Stomach (tissue), 9 donors: Measurements from ENCODE around the gene SYT14. TPM values are rescaled to one million over a fixed set of nuclear protein-coding genes. Genes with fewer than 3 reads are reported as not detected.
"Not testable (repeated sequence)": the region's sequence is repeated elsewhere in the genome, so short reads cannot be mapped to it uniquely, and the experiment has no call there.

Experiments used
- DNase-seq, 2 donors: peaks; one replicate each; pipeline versions ENCODE4 v3.0.0 to v3.0.0-alpha.2; 2013 to 2019
- H3K27ac ChIP-seq, 5 donors: fragments of 200-600 bp in 4 of 5; sonication (generic) in 4 of 5; one replicate each; pipeline ENCODE4 v1.5.1; 2013 to 2019; ENCODE audit warnings: mild to moderate bottlenecking in 1 of 5, moderate library complexity in 1 of 5
- H3K27me3 ChIP-seq, 3 donors: fragments of 200-600 bp; sonication (generic); one replicate each; pipeline ENCODE4 v1.5.1; 2017 to 2019; ENCODE audit warnings: mixed run types in 1 of 3
- H3K36me3 ChIP-seq, 4 donors: fragments of 200-600 bp; sonication (generic); 1 replicate in 3 of 4; 2 replicates in 1 of 4; pipeline ENCODE4 v1.5.1; 2016 to 2019
- H3K4me1 ChIP-seq, 4 donors: fragments of 200-600 bp; sonication (generic); one replicate each; pipeline ENCODE4 v1.5.1; 2016 to 2019
- H3K4me3 ChIP-seq, 4 donors: fragments of 200-600 bp; sonication (generic) in 3 of 4; one replicate each; pipeline ENCODE4 v1.5.1; 2016 to 2019; ENCODE audit warnings: mild to moderate bottlenecking in 1 of 4
- H3K9me3 ChIP-seq, 4 donors: fragments of 200-600 bp; sonication (generic); one replicate each; pipeline ENCODE4 v1.5.1; 2016 to 2019
- CTCF ChIP-seq, 7 experiments: fragments of 450-650 bp in 4 of 7; fragments of 200-600 bp in 3 of 7; sonication (generic) in 3 of 7; IDR thresholded peaks; one replicate each; pipeline ENCODE4 v1.5.1; 2016 to 2019; ENCODE audit warnings: antibody characterized with exemption in 7 of 7, control low read depth in 2 of 7, mild to moderate bottlenecking in 1 of 7
- EP300 ChIP-seq: sonication (generic); formaldehyde crosslinking; IDR thresholded peaks from one replicate; pipeline ENCODE4 v1.6.1; 2017; ENCODE audit warnings: antibody characterized with exemption
- POLR2A ChIP-seq, 4 donors: fragments of 450-650 bp; IDR thresholded peaks; one replicate each; pipeline ENCODE4 v1.6.1; 2016; ENCODE audit warnings: antibody characterized with exemption in 4 of 4, control low read depth in 2 of 4, mild to moderate bottlenecking in 1 of 4, moderate library complexity in 1 of 4
- POLR2AphosphoS5 ChIP-seq, 3 donors: sonication (generic); formaldehyde crosslinking; IDR thresholded peaks; one replicate each; pipeline ENCODE4 v1.6.1; 2016; ENCODE audit warnings: antibody characterized with exemption in 3 of 3
- whole genome bisulfite sequencing, 5 donors: extraction: QIAGEN DNeasy Blood & Tissue Kit in 3 of 5; methylation state at CpG; one replicate each; pipeline versions ENCODE4 v1.1.5 to v1.1.7; 2013 to 2018; 5-methylcytosine and 5-hydroxymethylcytosine counted together
- intact Hi-C: fragments of 100-400 bp; cut with DNase I; formaldehyde crosslinking; loops from one replicate; pipeline ENCODE4 v1.15.1; 2023; ENCODE audit warnings: low total_unique reads
- polyA plus RNA-seq, 3 donors: library from polyadenylated mRNA; stranded (reverse); fragments of 200-250 nt; gene quantifications; one replicate each; pipeline ENCODE4 v1.2.3, GENCODE V29; 2013
- total RNA-seq, 5 donors: library from RNA; depleted of rRNA; stranded (reverse); fragments of >200 nt; gene quantifications; one replicate each; pipeline versions ENCODE4 v1.1.0 to v1.2.3, GENCODE V29; 2014 to 2016
- donor health status: healthy with polysubstance abuse.
- donor health status: Bipolar disorder and iron deficiency.
- donor health status: healthy.

The SYT14 gene
- total and polyA plus RNA-seq, 8 donors = 0.03 to 1.1 (median 0.10) TPM; not detected in 4

GRCh38 chr1:210031473-210031872 is 93.5 kb downstream of the SYT14 start:
- no peak overlapping the region for H3K4me3 ChIP-seq
- no peak overlapping the region for H3K27ac ChIP-seq
- no peaks in the 10 kb centered on the region for H3K36me3 ChIP-seq
- peaks cover 0 to 5% (median 2%) of the 10 kb centered on the region in 4 donors for H3K9me3 ChIP-seq
- no peaks in the 10 kb centered on the region for H3K27me3 ChIP-seq
- WGBS, 5 donors = 52 to 69% (median 61%) methylated on average over 1 of the region's 1 CpG
- H3K4me1 ChIP-seq = no peaks in the 10 kb centered on the region
- TF ChIP-seq EP300 = no peak
- TF ChIP-seq POLR2A (IDR thresholded peaks at IDR 0.05) = no peak
- no peak for TF ChIP-seq POLR2AphosphoS5 (IDR thresholded peaks at IDR 0.05)
- intact Hi-C loops = no loop called here
- DNase-seq = no peak

- DNase-seq = no peak
- Histone ChIP-seq H3K9me3 (peaks cover 0 to 12% (median 5%) of the 10 kb centered on the region in 4 donors), H3K4me1 (no peaks in the 10 kb centered on the region), H3K36me3 (no peaks in the 10 kb centered on the region), H3K27me3 (no peaks in the 10 kb centered on the region), H3K4me3 (no peak overlapping the region), H3K27ac (no peak overlapping the region)
- no peak for TF ChIP-seq POLR2A (IDR thresholded peaks at IDR 0.05)
- no peak for TF ChIP-seq POLR2AphosphoS5 (IDR thresholded peaks at IDR 0.05)
- TF ChIP-seq CTCF (IDR thresholded peaks at IDR 0.05) = no peak
- no peak for TF ChIP-seq EP300
- intact Hi-C loops = no loop called here
Observed at GRCh38 chr1:210043058-210043457, 105.0 kb downstream of the SYT14 start.

GRCh38 chr1:210049616-210050015 is 111.6 kb downstream of the SYT14 start:
- H3K27ac ChIP-seq = no peak overlapping the region
- no peaks in the 10 kb centered on the region for H3K4me1 ChIP-seq
- no peaks in the 10 kb centered on the region for H3K36me3 ChIP-seq
- H3K27me3 ChIP-seq = no peaks in the 10 kb centered on the region
- peaks cover 0 to 8% (median 0%) of the 10 kb centered on the region in 4 donors for H3K9me3 ChIP-seq
- H3K4me3 ChIP-seq = no peak overlapping the region
- DNase-seq = no peak
- WGBS, 5 donors = 67 to 82% (median 77%) methylated on average over 7 of the region's 7 CpGs
- intact Hi-C loops = no loop called here
- TF ChIP-seq CTCF (IDR thresholded peaks at IDR 0.05) (no peak), POLR2AphosphoS5 (IDR thresholded peaks at IDR 0.05) (no peak), EP300 (no peak), POLR2A (IDR thresholded peaks at IDR 0.05) (no peak)

DNA sequence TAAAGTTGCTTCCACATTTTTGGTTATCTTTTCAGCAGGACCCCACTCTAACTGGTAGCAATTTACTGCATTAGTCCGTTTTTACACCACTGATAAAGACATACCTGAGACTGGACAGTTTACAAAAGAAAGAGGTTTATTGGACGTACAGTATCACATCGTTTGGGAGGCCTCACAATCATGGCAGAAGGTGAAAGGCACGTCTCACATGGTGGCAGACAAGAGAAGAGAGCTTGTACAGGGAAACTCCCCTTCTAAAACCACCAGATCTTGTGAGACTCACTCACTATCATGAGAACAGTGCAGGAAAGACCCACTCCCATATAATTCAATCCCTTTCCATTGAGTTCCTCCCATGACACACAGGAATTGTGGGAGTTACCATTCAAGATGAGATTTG is 112.5 kb downstream of the SYT14 start:
- H3K27ac ChIP-seq, H3K36me3 ChIP-seq, H3K9me3 ChIP-seq, H3K27me3 ChIP-seq, intact Hi-C loops, H3K4me1 ChIP-seq, H3K4me3 ChIP-seq, DNase-seq: not testable (repeated sequence)
- 49 to 67% (median 61%) methylated on average over 4 of the region's 4 CpGs for WGBS, 5 donors

- WGBS, 5 donors = 38 to 69% (median 63%) methylated on average over 1 of the region's 1 CpG
- H3K9me3 ChIP-seq = peaks cover 0 to 8% (median 0%) of the 10 kb centered on the region in 4 donors
Observed at GRCh38 chr1:210053126-210053525, 115.1 kb downstream of the SYT14 start.

More at GRCh38 chr1:210053126-210053525, 115.1 kb downstream of the SYT14 start:
- TF ChIP-seq EP300 = no peak
- TF ChIP-seq CTCF (IDR thresholded peaks at IDR 0.05) = no peak
- TF ChIP-seq POLR2AphosphoS5 (IDR thresholded peaks at IDR 0.05) = no peak
- no peak for TF ChIP-seq POLR2A (IDR thresholded peaks at IDR 0.05)
- H3K4me1 ChIP-seq = no peaks in the 10 kb centered on the region
- H3K27me3 ChIP-seq = no peaks in the 10 kb centered on the region
- H3K36me3 ChIP-seq = no peaks in the 10 kb centered on the region
- intact Hi-C loops = no loop called here
- no peak overlapping the region for H3K4me3 ChIP-seq
- DNase-seq = no peak
- no peak overlapping the region for H3K27ac ChIP-seq
